Tibial nerve (tissue), 4 donors: Measurements from ENCODE around the gene TEPSIN. TPM values are rescaled to one million over a fixed set of nuclear protein-coding genes. Genes with fewer than 3 reads are reported as not detected.

Experiments used
- DNase-seq, 2 donors: peaks; one replicate each; pipeline ENCODE4 v3.0.0-alpha.2; 2019; ENCODE audit warnings: low spot score in 2 of 2
- H3K27ac ChIP-seq, 4 donors: fragments of 200-600 bp; sonication (generic) in 3 of 4; one replicate each; pipeline ENCODE4 v1.5.1; 2017 to 2019; ENCODE audit warnings: mild to moderate bottlenecking in 1 of 4
- H3K27me3 ChIP-seq, 2 donors: fragments of 200-600 bp; sonication (generic) in 1 of 2; one replicate each; pipeline versions ENCODE4 v1.5.1 to v1.6.0; 2017 to 2019
- H3K36me3 ChIP-seq, 3 donors: fragments of 200-600 bp; sonication (generic); one replicate each; pipeline ENCODE4 v1.5.1; 2018 to 2019
- H3K4me1 ChIP-seq, 4 donors: fragments of 200-600 bp; sonication (generic) in 3 of 4; one replicate each; pipeline ENCODE4 v1.5.1; 2017 to 2019
- H3K4me3 ChIP-seq, 4 donors: fragments of 200-600 bp; sonication (generic) in 3 of 4; one replicate each; pipeline ENCODE4 v1.5.1; 2017 to 2019; ENCODE audit warnings: mild to moderate bottlenecking in 1 of 4, moderate library complexity in 1 of 4
- H3K9me3 ChIP-seq, 4 donors: fragments of 200-600 bp; sonication (generic) in 3 of 4; one replicate each; pipeline ENCODE4 v1.5.1; 2017 to 2019
- CTCF ChIP-seq, 5 experiments: fragments of 200-600 bp in 3 of 5; fragments of 450-650 bp in 2 of 5; sonication (generic) in 3 of 5; IDR thresholded peaks; one replicate each; pipeline ENCODE4 v1.5.1; 2016 to 2019; ENCODE audit warnings: antibody characterized with exemption in 5 of 5, mild to moderate bottlenecking in 3 of 5, moderate library complexity in 2 of 5
- EP300 ChIP-seq, 2 donors: sonication (generic); formaldehyde crosslinking; IDR thresholded peaks; one replicate each; pipeline ENCODE4 v1.6.1; 2017; ENCODE audit warnings: antibody characterized with exemption in 2 of 2, mild to moderate bottlenecking in 1 of 2
- POLR2A ChIP-seq, 2 donors: fragments of 450-650 bp; IDR thresholded peaks; one replicate each; pipeline ENCODE4 v1.6.1; 2017; ENCODE audit warnings: antibody characterized with exemption in 2 of 2, mild to moderate bottlenecking in 2 of 2, moderate library complexity in 2 of 2
- WGBS, 2 donors: methylation state at CpG; one replicate each; pipeline ENCODE4 v1.1.5; 2018; 5-methylcytosine and 5-hydroxymethylcytosine counted together
- total RNA-seq, 4 donors: library from RNA; depleted of rRNA; stranded (reverse); fragments of >200 nt; gene quantifications; one replicate each; pipeline ENCODE4 v1.1.0, GENCODE V29; 2016

Gene TEPSIN
- total RNA-seq, 4 donors from 2014 or later, result 41.5 to 102 (median 73.9) TPM

GRCh38 chr17:81258292-81258691 lies 19.4 kb upstream of the TEPSIN start:
- Histone ChIP-seq H3K27me3 (no peaks in the 10 kb centered on the region), H3K4me3 (no peak overlapping the region), H3K9me3 (no peaks in the 10 kb centered on the region), H3K36me3 (peaks cover 0 to 66% (median 25%) of the 10 kb centered on the region in 3 donors), H3K27ac (no peak overlapping the region), H3K4me1 (peaks cover 0 to 25% (median 12%) of the 10 kb centered on the region in 4 donors)
- TF ChIP-seq CTCF (IDR thresholded peaks at IDR 0.05), result no peak
- TF ChIP-seq POLR2A (IDR thresholded peaks at IDR 0.05), result no peak
- TF ChIP-seq EP300 (IDR thresholded peaks at IDR 0.05), result no peak
- no peak for DNase-seq
- WGBS, 2 donors, result 79 to 87% methylated on average over 10 to 18 of the region's 20 CpGs

DNA sequence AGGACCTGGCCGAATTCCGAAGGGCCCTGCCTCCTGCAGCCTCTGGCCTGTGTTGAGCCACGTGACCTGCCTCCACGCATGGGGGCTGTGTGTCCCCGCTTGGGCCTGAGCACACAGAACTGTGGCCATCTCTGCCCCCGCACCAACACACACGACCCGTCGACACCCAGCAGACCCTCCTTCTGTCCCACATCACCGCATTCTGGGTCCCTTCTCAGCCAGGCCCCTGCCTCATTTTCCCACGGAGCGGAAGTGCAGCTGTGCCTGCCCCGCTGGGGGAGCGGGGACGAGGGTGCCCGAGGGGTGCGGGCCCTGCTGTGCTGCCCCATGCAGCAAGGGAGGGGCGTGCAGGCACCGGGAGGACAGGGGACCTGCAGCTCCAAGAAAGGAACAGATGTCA lies 18.7 kb upstream of the TEPSIN start:
- DNase-seq, result no peak
- H3K36me3 ChIP-seq, result peaks cover 0 to 64% (median 25%) of the 10 kb centered on the region in 3 donors
- no peak overlapping the region for H3K4me3 ChIP-seq
- no peaks in the 10 kb centered on the region for H3K27me3 ChIP-seq
- WGBS, 2 donors, result 90 to 91% methylated on average over 17 to 19 of the region's 19 CpGs
- no peak for TF ChIP-seq POLR2A (IDR thresholded peaks at IDR 0.05)
- TF ChIP-seq CTCF (IDR thresholded peaks at IDR 0.05), result no peak
- no peak for TF ChIP-seq EP300 (IDR thresholded peaks at IDR 0.05)
- no peak overlapping the region for H3K27ac ChIP-seq
- H3K4me1 ChIP-seq, result peaks cover 0 to 25% (median 12%) of the 10 kb centered on the region in 4 donors
- no peaks in the 10 kb centered on the region for H3K9me3 ChIP-seq

DNA sequence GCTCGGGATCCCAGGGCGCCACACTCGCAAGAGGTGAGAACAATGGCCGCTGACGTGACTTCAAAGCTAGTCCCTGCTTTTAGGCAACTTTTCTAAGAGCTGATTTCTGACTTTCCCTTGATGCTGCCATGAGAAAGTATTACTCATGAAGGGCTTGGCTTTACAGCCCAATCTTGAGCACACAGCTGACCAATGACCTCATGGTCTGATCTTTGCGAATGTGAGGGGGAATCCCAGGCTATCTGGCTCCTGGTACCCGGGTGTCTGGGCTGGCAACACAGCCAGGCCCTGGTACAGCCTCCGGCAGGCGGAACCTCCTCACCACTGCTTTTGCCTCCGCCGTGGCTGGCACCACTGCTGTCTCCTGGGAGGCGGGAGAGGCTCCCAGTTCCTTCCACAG lies 17.8 kb upstream of the TEPSIN start:
- DNase-seq, result no peak
- Histone ChIP-seq H3K9me3 (no peaks in the 10 kb centered on the region), H3K36me3 (peaks cover 0 to 64% (median 25%) of the 10 kb centered on the region in 3 donors), H3K4me1 (peaks cover 0 to 25% (median 12%) of the 10 kb centered on the region in 4 donors), H3K27me3 (no peaks in the 10 kb centered on the region), H3K4me3 (no peak overlapping the region), H3K27ac (no peak overlapping the region)
- 75 to 80% methylated on average over 7 to 12 of the region's 12 CpGs for WGBS, 2 donors
- TF ChIP-seq CTCF (IDR thresholded peaks at IDR 0.05) (no peak), EP300 (IDR thresholded peaks at IDR 0.05) (no peak), POLR2A (IDR thresholded peaks at IDR 0.05) (no peak)

- peak overlapping the region in 1 of 4 donors; percentile 58 for H3K27ac ChIP-seq
- peaks cover 0 to 64% (median 16%) of the 10 kb centered on the region in 3 donors for H3K36me3 ChIP-seq
- peak in 4 of 5 experiments; percentile 28 to 62 (median 51) for TF ChIP-seq CTCF (IDR thresholded peaks at IDR 0.05)
- TF ChIP-seq POLR2A (IDR thresholded peaks at IDR 0.05), result no peak
- TF ChIP-seq EP300 (IDR thresholded peaks at IDR 0.05), result peak in 1 of 2 donors; percentile 21
- peak; percentile 53 to 55 for DNase-seq
- no peaks in the 10 kb centered on the region for H3K9me3 ChIP-seq
- peaks cover 0 to 25% (median 12%) of the 10 kb centered on the region in 4 donors for H3K4me1 ChIP-seq
- H3K27me3 ChIP-seq, result no peaks in the 10 kb centered on the region
- 35 to 37% methylated on average over 27 to 34 of the region's 35 CpGs for WGBS, 2 donors
- H3K4me3 ChIP-seq, result no peak overlapping the region
Observed at GRCh38 chr17:81254955-81255717, 16.3 kb upstream of the TEPSIN start.
